HG03066 (cell line): ENCODE measurements around the gene FAM3C.
"Not testable (repeated sequence)": the region's sequence is repeated elsewhere in the genome, so short reads cannot be mapped to it uniquely, and the experiment has no call there.

Experiments used
- ATAC-seq: cut with Tn5 transposase; IDR thresholded peaks from one replicate; pipeline ENCODE4 v1.9.1; 2021; ENCODE audit warnings: low read depth; ENCODE audit not compliant: unreplicated experiment

The FAM3C gene, protein sequence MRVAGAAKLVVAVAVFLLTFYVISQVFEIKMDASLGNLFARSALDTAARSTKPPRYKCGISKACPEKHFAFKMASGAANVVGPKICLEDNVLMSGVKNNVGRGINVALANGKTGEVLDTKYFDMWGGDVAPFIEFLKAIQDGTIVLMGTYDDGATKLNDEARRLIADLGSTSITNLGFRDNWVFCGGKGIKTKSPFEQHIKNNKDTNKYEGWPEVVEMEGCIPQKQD

GRCh38 chr7:121395961-121396757 is at the start of gene FAM3C:
Gene FAM3C (minus strand): TSS chr7:121396308. CDS start chr7:121382969, 13,339 bp downstream.
- ATAC-seq = peak; percentile 63

DNA sequence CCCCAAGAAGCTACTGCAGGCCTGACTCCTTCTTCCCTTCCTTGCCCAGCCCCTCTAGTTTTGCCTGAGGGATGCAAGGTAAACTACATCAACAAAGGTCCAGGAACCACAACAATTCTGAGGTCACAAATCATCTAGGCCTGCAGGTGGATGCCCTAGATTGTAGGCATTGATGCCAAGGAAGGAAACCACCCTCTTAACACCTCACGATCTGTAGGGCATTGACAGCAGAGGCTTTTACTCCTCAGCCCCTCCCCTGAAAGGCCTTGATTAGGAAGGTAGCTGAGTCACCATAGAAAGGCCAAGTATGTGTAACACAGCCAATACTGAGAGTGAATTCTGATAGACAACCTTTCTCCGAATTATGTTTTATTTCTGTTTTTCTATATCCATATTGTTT is 46.7 kb upstream of the FAM3C start:
- ATAC-seq = no peak

DNA sequence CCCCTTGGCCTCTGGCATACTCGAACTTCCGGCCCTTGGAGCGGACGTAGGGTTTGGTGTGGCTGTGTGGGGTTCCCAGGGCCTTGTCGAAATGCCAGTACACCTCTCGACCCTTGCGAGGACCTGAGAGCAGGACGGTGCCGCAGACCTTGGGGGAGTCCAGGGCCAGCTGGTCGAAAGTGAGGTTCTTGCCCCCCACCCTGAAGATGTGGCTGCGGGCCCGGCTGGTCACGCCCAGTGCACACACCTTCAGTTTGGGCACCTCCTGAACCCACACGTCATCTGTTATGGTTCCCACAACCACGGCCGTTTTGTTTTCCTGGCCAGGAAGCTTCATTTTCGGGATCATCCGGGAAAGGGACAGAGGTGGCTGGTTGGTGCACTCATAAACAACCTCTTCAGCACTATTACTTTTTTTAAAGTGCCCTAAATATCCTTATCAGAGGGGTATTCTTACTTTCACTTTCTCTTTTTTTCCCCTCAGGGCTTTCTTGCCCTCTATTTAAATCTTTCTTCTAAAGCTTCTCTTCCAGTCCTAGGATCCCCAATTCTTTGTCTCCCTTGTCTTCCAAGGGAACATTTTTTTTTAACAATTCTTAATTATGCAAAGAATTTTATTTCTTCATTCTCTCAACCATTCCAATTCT is 44.9 kb upstream of the FAM3C start:
- ATAC-seq = no peak

GRCh38 chr7:121438043-121438955 is 42.2 kb upstream of the FAM3C start:
- peak; percentile 42 for ATAC-seq

DNA sequence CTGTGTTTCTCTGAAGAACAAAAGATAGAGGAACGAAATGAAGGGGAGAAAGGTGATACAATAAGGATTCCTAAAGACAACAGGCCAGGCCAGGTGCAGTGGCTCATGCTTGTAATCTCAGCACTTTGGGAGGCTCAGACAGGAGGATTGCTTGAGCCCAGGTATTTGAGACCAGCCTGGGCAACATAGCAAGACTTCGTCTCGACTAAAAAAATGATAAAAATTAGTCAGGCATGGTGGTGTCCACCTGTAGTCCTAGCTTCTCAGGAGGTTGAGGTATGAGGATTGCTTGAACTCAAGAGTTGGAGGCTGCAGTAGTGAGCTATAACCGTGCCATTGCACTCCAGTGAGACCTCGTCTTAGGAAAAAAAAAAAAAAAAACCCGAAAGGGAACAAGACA is 41.4 kb upstream of the FAM3C start:
- no peak for ATAC-seq

- no peak for ATAC-seq
Measured at GRCh38 chr7:121436688-121437087, 40.6 kb upstream of the FAM3C start.

DNA sequence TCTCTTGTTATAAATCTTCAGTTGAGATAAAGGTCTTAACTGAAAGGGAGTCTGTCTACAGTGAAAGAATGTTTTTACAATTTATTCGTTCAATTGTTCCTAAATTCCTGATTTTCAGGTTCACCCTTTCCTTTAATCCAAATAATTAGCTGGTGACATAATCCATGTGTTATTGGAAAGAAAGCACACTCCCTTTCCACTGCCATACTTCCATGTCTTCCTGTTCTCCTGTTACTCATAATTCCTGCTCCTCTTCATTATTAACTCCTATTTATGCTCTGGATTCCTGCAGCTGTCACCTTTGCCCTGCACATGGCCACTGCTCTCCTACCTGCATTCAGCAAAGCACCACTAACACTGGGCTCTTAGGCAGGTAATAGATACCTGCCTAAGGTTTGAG is 40.0 kb upstream of the FAM3C start:
- no peak for ATAC-seq

GRCh38 chr7:121433775-121434174 is 37.7 kb upstream of the FAM3C start:
- peak; percentile 69 for ATAC-seq

DNA sequence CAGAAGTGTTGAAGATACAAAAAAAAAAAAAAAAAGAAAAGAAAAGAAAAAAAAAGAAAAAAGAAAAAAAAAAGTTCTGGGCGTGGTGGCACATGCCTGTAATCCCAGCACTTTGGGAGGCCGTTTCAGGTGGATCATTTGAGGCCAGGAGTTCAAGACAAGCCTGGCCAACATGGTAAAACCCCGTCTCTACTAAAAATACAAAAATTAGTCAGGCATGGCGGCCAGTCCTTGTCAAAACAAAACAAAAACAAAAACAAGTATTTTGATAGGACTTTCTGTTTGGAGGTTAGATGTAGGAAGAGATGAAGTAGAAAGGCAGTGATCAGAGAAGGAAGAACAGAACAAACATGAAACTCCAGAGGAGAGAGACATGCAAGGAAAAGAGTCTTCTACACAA is 36.4 kb upstream of the FAM3C start:
- peak; percentile 54 for ATAC-seq

DNA sequence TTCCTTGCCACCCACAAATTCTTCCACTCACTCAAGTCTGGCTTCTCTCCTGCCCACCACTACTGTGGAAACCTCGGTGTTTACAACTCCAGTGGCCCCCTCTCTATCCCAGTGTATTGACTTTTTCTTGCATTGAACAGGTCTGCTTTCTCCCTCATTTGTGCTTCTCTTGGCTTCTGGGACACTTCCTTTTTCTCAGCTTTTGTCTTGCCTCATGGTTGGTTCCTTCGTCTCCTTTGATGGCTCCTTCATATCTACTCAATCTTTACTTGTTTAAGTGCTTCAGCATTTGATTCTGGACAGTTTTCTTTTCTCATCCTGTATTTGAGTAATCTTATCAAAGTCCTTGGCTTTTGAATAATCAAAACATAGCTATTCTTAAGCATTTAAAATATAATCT is 35.9 kb upstream of the FAM3C start:
- no peak for ATAC-seq

DNA sequence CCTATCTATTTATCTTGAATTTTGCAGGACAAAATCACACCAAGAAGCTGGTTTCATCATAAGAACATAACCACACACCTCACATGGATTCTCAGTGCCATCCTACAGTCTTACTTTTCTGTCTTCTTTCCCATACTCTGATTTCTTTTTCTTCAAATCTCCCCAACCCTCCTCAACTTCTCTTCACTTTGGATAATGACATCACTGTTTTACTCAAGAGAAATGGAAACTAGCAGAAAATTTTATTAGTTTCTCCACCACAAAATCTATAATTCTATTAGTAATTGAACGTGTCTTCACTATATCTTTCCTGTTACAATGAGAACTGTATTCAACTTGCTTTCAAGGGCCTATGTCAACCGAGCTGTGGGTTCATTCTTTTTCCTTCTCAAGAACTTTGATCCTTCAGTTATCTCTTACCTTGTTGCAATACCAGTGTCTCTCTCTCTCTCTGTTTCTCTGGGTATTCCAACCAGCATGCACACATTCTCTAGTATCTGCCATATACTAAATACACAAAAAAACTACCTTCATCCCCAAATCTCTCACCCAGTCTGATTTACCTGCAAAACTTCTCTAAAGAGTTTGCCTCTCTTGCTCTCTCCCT is 35.4 kb upstream of the FAM3C start:
- ATAC-seq = no peak

DNA sequence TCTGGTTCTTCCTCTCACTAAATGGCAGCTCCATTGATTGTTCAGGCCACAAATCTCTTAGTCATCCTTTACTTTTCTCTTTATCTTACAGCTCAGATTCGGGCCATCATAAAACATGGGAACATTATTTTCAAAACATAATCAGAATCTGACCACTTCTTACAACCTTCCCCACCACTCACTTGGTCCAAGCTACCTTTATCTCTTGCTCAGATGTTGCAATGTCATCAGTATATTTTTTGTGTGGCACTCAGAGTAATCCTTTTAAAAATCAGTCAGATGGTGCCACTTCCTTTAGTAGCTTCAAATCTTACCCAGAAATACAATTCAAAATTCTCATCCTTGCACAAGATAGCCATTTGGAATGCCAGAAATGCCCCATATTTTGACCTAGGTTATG is 34.5 kb upstream of the FAM3C start:
- ATAC-seq = no peak

- ATAC-seq = no peak
Measured at GRCh38 chr7:121429798-121430197, 33.7 kb upstream of the FAM3C start.

DNA sequence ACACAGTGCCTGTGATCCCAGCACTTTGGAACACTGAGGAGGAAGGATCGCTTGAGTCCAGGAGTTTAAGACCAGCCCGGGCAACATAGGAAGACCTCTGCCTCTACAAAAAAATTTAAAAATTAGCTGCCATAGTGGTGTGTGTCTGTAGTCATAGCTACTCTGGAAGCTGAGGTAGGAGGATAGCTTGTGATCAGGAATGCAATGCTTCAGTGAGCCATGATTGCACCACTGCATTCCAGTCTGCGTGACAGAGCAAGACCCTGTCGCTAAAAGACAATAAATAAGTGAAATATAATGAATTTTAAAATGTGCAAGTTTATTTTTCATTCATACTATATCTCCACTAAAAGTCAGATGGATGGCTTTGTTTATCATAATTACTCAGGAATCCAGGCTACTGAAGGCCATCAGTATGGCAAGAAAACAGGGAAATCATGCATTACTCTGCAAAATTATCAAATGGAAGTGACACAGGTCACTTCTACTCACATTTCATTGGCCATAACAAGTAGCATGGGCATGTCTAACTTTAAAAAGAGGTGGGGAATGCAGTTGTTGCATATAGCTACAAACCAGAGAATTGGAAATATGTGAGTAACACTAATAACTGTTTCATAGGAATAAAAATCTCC is 32.9 kb upstream of the FAM3C start:
- ATAC-seq = no peak

DNA sequence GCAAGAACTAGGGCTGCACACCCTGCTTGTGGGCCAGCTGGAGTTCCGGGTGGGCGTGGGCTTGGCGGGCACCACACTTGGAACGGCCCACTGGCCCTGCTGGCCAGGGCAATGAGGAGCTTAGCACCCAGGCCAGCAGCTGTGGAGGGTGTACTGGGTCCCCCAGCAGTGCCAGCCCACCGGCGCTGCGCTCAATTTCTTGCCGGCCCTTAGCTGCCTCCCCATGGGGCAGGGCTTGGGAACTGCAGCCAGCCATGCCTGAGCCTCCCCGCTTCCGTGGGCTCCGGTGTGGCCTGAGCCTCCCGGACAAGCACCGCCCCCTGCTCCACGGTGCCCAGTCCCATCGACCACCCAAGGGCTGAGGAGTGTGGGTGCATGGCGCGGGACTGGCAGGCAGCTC is 25.6 kb upstream of the FAM3C start:
- ATAC-seq = not testable (repeated sequence)

DNA sequence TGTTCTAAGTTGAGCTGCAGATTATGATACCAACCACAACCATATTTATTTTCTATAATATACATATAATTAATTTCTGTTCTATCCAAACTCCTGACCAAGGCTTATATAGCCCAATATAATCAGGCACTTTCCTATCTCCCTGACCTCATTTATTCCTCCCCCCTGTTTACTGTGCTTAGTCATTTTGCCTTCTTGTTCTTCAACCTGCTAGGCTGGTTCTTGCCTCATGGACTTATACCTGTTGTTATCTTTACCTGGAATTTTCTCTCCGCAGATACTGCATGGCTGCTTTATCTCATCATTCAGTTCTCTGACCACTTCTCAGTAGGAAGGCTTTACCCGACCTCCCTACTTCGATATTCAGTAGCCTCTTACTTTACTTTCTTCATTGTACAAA is 24.9 kb upstream of the FAM3C start:
- no peak for ATAC-seq

GRCh38 chr7:121419201-121420148 is 23.4 kb upstream of the FAM3C start:
- ATAC-seq = no peak

DNA sequence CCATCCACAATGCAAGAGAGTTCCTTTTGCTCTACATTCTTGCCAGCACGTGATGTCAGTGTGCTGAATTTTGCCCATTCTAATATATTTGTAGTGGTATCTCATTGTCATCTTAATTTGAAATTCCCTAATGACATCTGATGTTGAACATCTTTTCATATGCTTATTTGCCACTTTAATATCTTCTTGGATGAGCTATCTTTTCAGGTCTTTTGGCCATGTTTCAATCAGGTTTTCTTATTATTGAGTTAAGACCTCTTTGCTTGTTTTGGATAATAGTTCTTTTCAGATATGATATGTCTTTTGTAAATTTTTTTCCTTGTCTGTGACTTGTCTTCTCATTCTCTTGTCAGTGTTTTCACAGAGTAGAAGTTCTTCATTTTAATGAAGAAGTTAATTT is 20.4 kb upstream of the FAM3C start:
- ATAC-seq = no peak

GRCh38 chr7:121414436-121414835 is 18.3 kb upstream of the FAM3C start:
- no peak for ATAC-seq
